Measurements from ENCODE around the gene YBX3.

GRCh38 chr12:10756194-10756593 is 33.1 kb upstream of the YBX3 start:
- no peak for TF ChIP-seq CTCF (optimal IDR thresholded peaks at IDR 0.05 in 1 of 3, IDR thresholded peaks at IDR 0.05 in 1 of 3, conservative IDR thresholded peaks at IDR 0.05 in 1 of 3; ENCODE audit: extremely low read depth in 1 of 3, insufficient read depth in 2 of 3, low read length in 3 of 3)
- TF ChIP-seq EZH2 (IDR thresholded peaks at IDR 0.05; ENCODE audit: low read length): no peak
